Esophagus squamous epithelium (tissue), 4 donors: Measurements from ENCODE around the gene RPS19BP1.

Source experiments
- CTCF ChIP-seq, 6 experiments: fragments of 450-650 bp in 4 of 6; fragments of 200-600 bp in 2 of 6; sonication (generic) in 2 of 6; IDR thresholded peaks; one replicate each; pipeline ENCODE4 v1.5.1; 2016 to 2019; ENCODE audit warnings: antibody characterized with exemption in 6 of 6, mild to moderate bottlenecking in 4 of 6, moderate library complexity in 4 of 6
- POLR2A ChIP-seq, 4 donors: fragments of 450-650 bp; IDR thresholded peaks; one replicate each; pipeline ENCODE4 v1.6.1; 2017; ENCODE audit warnings: antibody characterized with exemption in 4 of 4, mild to moderate bottlenecking in 4 of 4, moderate library complexity in 3 of 4

GRCh38 chr22:39562839-39563489 lies 30.4 kb upstream of the RPS19BP1 start:
- TF ChIP-seq CTCF (IDR thresholded peaks at IDR 0.05) (no peak), POLR2A (IDR thresholded peaks at IDR 0.05) (no peak)
